A673 (cell line): Measurements from ENCODE around the gene PJVK.
"Not testable (repeated sequence)": the region's sequence is repeated elsewhere in the genome, so short reads cannot be mapped to it uniquely, and the experiment has no call there.

Experiments
- CTCF ChIP-seq: fragments of 300-800, 200-600 bp; sonication (generic); conservative IDR thresholded peaks from 2 replicates; pipeline ENCODE4 v1.5.1; 2017; ENCODE audit warnings: low read depth, mild to moderate bottlenecking, antibody characterized with exemption, low read length, moderate library complexity, mixed read lengths
- EZH2 ChIP-seq: fragments of 200-600 bp; sonication (generic); IDR thresholded peaks from 2 replicates; pipeline ENCODE4 v1.6.1; 2017; ENCODE audit warnings: borderline replicate concordance, low read depth, mild to moderate bottlenecking, mixed read lengths, antibody characterized with exemption, low read length; ENCODE audit not compliant: poor library complexity, severe bottlenecking

- not testable (repeated sequence) for TF ChIP-seq EZH2, CTCF
Measured at GRCh38 chr2:178471313-178471712, 20.1 kb downstream of the PJVK start.
